Glomerular endothelial cell (primary cell): Measurements from ENCODE around the gene KRTAP10-2. TPM values are rescaled to one million over a fixed set of nuclear protein-coding genes. Genes with fewer than 3 reads are reported as not detected.

Experiments used
- DNase-seq: peaks from one replicate; pipeline ENCODE4 v3.0.0-alpha.2; 2011; ENCODE audit warnings: low read depth, low spot score; ENCODE audit errors: extremely low read depth
- total RNA-seq: library from RNA; depleted of rRNA; stranded (reverse); fragments of >200 nt; gene quantifications from 2 replicates; pipeline ENCODE4 v1.2.3, GENCODE V29; 2015

KRTAP10-2 gene
- total RNA-seq, 1 donor from 2014 or later = not detected

DNA sequence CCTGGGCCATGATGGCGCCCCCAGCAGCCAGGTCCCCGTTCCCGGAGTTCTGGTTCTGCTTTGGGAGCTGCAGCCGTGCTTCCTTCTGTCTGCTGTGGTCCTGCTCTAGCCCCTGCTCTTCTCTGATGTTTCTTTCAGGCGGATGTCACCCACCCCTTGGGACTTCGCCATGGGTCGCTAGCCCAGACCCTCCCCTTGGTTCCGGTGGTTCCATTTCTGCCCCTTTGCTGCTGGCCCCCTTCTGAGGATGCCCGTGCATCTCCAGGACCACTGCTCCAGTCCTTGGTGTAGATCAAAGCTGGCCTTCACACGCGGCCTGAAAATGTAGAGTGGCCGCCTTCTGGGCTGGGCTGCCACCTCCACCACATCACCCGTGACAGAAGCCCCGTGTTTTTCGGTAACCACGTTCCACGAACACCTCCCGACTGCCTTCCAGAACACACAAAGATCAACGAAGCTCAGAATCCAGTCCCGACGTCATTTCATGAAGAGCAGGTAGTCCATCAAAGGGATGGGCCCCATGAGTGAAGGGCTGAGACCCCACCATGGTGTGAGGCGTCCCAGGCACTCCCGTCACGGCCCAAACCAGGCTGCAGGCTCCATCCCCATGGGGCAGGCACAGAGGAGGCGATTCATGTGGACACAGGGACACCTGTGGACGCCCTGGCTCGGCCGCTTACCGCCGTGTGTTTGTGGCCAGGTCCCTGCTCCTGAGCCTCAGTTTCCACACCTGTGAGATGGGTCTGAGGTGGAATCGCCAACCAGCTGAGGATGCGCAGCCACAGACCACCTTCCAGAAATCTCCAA is 35.7 kb downstream of the KRTAP10-2 start:
- no peak for DNase-seq

DNA sequence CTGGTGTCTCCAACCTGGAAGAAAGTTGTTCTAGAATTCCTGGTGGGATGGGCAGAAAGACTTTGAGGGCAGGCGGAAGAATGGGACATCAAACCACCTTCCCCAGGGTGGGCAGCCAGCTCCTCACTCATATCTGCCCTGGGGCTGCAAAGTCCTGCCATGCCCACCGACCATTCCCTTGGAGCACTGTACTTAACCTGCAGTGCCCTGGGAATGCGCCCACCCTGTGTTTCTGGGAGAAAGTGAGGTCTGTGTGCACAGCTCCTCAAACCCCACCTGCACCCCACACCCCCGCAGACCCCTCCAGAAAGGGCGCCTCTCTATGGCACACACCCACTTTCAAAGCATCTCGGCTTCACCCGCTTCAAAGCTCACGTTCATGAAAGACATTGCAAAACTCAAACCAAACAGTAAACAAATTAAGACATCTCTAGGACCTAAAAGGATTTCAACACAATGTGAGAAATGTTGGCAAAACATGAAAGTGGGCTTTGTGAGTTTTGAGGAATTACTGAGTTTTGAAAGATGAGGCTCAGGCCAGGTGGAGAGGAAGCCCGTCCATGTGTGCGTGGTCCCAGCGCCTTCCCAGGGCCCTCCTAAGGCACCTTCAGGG is 36.5 kb downstream of the KRTAP10-2 start:
- no peak for DNase-seq

DNA sequence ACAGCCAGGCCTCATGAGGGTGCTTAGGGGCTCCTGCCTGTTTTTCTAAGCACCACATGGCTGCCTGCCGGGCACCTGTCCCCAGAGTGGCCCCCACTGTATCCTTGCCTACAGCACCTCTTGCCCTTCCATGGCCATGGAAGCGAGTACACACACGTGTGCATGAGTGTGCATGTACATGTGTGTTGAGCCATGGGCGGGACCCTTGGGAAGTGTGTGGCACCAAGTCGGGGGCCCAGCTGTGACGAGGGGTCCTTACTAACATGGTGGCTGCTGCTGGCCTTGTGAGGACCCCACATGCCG is 37.1 kb downstream of the KRTAP10-2 start:
- DNase-seq = no peak

DNA sequence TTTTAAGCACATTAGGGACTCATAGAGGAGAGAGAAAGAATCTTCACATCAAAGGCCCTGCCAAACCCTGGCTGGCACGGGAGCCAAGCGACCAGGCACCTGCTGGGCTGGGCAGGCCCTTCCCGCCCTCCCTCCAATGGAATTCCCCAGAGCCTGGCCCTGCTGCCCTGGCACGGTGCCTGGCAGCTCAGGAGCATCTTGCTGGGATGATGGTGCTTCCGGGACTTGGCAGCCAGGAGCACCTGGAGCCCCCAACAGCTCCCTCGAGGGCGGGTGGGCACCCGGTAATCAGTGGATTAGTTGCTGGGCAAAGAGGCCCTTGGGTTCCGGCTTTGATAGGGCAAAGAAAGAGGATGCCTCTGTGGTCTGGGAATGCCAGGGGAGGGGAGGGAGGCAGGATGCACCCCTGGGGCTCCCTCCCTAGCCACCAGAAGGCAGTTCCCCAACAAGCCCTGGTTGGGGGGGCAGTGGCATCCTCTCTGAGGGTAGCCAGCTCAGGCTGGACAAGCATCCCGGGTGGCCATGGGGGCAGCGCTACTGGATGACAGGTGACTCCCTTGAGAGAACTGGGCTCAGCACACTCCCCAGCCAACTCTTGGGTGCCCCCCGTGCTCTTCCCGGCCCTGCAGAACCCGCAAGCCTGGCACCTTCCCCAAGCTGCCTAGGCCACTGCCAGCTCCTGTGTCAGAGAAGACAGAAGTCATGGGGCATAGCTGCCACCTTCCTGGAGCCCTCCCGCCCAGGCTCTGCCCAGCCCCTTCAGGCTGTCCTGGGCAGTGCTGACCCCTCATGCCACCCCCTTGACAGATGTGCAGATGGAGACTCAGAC is 37.7 kb downstream of the KRTAP10-2 start:
- DNase-seq = no peak

DNA sequence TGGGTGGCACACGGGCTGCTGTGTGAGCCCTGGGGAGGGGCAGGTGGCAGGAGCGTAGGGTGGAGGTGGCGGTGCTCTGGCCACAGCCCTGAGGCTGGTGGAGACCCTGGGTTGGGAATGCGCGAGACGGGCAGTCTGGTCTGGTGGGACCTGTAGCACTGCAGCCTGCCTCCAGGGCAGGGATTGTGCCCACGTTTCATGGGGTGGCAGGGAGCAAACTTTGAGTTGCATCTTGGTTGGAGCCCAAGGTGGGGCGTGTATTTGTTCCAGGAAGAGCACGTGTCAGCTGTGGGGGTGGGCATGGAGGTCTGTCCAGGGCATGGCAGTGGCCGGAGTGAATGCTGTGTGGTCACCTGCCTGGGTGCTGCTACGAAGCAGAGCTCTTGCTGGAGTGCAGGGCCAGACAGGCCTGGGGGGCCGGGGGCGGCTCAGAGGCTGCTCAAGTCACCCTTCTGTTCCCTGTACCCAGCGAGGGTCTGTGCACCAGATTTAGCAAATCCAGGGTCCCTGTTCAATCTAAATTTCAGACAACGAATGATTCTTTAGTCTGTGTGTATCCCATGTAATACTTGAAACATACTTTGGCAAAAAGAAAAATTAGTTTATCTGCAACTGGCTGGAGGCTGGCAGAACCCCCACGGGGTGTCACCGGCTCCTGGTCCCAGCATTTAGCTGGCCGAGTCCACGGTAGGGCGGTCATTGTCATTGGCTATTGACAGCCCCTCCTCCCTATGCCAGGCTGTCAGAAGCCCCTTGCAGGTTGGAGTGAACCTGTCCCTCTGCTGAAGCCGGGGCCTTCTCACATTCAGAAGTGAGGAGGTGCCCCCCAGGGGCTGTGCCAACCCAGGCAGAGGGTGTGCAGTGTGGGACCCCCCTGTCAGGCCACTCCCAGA is 38.6 kb downstream of the KRTAP10-2 start:
- DNase-seq = no peak

DNA sequence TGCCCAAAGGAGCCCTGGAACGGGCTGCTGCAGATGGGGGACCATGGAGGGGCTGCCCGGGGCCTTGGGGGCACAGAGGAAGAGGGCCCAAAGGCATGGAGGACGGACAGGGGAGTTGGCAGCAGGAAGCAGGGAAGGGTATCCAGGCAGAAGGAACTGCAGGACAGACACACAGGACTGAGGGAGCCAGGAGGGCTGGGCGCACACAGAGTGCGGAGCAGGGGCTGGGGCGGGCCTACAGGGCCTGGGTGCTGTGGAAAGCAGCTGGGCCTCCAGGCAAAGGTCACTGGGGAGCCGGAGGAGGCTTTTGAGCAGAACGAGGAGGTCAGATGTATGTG is 39.4 kb downstream of the KRTAP10-2 start:
- no peak for DNase-seq

DNA sequence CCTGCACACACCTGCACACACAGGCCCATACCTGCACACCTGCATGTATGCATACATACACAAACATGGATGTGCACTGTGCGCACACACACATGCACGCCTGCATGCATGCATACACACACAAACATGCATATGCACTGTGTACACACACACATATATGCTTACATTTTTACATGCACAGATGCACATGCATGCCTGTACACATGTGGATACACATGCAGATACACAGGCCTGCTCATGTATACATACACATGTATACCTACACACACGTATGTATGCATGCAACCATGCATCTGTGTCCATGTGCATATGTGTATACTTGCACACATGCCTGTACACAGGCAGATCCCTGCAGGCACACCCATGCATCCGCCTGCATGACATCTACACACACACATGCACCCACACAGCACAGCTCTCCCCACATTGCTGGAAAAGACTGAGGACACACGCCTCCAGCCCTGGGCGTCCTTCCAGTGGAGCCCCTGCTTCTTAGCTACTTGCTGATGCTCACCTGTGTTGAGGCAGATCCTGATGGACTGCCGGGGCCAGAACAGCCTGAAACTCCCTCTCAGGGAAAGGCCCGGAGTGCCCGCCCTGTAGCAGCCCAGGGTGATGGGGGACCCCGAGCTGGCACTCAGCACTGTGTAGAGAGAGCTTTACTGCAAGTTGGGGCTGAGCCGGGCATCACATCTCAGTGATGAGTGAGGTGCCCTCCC is 39.9 kb downstream of the KRTAP10-2 start:
- no peak for DNase-seq

DNA sequence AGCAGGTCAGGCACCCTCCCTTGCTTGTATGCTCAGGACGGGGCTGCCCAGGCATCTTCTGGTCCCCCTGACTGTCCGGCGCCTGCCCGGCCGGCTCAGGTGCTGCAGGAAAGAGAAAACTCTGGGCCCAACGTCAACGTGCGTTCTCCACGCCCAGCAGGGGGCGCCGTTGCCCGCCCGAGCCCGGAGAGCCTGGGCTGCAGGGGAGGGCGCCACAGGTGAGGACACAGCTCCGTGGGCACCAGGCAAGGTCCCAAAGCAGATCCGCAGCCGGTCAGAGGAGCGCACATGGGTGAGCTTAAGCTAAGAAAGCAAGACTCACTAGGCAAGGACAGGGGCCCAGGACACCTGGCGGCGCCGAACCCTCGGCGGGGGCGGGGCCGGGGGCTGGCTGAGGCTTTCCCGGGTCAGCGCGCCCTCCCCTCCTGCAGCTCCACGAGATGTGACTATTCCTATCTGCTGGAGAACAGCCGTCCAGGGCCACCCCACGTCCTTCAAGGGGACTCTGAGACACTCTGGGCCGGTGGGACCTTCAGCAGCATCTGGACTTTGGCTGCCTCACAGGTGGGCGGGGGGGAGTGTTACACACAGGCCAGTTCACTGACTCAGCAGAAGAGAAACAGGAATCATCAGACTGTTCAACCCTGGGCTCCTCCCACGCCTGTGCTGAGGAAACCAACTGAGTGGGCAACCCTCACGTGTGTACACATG is 40.6 kb downstream of the KRTAP10-2 start:
- DNase-seq = no peak

DNA sequence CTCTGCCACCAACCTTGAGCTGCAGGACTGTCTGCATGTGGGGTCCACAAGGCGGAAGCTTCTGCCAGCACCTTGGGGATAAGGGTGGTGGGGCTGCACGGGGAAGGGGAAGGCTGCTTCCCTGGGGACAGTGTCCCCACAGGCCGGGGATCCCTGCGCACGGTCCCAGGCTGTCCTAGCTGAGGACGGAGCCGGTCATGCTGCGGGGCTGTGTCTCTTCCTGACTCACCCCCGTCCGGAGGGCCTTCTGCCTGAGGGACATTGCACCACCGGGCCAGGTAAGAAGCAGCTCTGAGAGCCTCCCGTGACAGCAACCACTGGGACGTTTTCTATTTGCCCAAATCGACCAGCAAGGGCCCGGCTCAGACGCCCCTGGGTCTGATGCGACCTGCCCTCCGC is 41.2 kb downstream of the KRTAP10-2 start:
- no peak for DNase-seq

DNA sequence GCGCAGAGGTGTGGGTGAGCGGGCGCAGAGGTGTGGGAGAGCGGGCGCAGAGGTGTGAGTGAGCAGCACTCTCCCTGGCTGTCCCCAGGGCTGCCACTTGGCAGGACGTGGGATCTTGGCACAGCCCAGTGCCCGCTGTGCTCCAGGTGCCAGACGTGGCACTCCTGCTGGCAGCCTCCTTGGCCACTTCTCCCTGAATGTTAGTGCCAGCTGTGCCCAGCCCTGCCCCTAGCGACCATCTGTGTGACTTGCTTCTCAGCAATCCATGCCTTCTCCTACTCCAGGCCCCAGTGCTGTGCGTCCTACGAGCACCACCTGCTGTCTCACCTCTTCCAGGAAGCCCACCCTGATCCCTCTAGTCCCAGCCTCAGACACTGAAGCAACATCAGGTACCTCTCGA is 41.8 kb downstream of the KRTAP10-2 start:
- no peak for DNase-seq

DNA sequence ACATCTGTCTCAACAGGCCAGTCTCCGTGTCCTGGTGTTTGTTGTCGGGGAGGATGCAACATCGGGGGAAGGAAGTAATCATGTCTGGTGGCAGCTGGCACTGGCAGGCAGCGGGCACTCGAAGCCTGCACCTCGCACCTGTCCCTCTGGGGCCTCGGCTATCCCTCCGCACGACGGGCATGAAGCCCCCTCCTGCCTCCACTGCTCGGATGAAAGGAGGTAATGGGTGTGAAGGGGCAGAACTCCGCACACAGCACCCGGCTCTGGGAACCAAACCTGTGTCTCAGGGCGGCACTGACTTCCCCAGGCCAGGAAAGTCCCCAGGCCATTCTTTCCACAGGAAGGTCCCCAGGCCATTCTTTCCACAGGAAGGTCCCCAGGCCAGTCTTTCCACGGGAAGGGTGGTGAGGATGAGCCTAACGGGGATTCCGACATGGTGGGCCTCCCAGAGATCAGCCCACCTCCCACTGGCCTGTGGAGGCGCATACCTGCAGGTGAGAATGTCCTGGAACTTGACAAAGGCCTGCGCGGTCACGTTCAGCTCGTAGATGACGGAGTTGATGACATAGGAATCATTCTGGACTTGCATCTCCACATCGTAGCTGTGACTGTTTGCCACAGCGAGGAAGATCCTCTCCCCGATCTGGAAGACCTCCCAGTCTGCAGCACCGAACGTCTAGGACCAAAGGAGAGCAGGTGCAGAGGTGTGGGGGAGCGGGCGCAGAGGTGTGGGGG is 42.4 kb downstream of the KRTAP10-2 start:
- DNase-seq = no peak

DNA sequence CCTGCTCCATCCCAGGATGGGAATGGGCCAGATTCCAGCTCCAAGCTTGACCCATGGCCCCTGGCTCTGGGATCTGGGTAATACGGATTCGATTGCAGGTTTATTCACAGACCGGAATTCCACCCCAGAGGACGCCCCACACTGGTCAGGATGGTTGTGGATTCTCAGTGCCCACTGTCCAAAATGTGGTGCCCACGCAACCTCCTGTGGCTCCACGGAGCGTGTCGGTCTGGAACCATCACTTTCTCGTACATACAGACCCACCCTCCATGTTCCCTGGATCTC is 42.9 kb downstream of the KRTAP10-2 start:
- no peak for DNase-seq

DNA sequence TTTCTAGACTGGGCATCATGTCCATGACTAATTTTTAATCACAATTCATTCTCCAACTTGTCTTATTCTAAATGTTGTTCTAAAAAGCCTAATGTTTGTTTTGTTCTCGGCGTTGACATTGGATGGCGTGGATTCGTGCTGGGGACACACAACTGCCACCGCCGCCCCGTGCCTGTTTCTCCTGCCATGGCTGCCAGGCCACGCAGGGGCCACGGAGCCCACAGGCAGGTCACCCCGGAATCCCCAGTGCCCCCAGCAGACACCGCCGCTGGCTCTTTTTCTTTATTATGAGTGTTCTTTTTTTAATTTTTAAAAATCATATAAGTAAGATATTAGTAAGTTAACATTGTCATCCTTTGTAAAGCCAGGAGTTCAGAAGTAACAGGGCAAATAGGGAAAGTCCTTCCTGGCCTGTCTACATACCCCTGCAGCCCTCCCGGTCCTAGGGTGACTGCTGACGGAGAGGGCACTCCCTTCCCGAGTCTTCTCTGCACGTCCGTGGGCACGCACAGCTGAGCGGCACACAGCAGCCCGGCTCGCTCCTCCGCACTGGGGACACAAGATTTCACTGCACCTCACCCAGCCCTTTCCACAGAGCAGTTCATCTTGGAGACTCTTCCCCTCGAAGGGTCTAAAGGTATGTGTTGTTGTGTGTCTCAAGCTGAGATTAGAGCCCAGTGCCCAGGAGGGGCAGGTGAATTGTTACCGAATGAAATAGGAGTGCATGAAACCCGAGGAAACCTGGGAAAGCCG is 43.5 kb downstream of the KRTAP10-2 start:
- no peak for DNase-seq

DNA sequence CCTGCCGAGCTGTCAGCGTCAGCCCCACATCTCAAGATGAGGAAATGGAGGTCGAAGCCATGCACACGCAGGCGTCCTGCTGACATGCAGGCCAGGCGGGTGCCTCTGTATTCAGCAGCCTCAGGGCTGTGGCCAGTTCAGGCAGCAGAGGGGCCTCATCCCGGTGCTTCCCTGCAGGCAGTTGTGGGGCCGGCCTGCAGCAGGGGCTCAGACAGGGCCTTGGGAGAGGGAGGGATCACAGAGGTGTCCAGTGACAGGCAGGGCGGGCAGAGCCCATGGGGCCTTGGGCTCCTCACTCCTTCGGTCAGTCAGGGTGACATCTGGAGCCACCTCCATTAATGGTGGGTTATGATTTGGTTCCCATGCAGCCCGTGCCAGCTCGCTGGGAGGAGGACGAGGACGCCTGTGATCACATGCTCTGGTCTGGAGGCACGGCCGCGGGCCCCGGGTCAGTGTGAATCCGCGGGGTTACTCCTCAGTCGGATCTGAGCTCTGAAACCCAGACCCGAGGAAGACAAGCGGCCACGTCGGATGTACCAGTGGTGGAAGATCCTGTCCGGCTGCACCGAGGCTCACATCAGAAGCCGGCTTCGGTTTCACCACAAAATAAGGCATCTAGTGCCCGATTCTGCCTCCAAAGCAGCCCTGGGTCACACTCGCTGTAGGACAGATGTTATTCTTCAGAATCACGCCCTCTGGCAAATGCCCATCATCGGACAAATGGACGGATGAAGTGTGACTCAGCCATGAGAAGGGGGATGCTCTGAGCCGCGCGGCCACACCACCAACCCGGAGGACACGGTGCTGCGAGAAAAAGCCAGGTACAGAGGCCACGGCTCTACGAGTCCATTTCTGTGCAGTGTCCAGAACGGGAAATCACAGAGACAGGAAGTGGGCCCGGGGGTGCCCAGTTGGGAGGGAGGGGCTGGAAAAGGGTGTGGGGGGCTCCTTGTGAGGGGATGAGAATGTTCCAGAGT is 44.7 kb downstream of the KRTAP10-2 start:
- no peak for DNase-seq

DNA sequence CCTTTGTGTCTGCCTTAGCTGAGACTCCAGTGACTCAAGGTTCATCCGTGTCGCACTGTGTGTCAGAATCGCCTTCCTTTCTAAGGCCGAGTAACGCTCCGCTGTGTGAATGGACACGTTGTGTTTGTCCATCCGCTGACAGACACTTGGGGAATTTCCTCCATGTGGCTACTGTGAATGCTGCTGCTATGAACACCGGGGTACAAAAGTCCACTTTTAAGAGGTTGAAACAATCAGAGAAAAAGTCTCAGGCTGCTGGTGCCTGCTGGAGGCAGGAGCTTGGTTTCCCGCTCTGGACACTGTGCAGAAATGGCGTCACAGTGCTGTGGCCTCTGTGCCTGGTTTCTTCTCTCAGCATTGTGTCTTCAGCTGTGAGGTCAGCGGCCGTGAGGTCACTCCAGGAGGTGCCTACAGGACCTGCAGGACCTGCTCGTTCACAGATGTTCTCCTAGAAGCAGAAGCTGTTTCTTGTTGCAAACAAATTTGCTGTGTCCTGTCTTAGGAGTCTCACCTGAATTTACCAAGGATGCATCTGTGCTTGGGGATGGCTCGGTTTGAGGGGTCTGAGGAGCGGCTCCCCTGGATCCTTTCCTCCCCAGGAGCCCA is 45.5 kb downstream of the KRTAP10-2 start:
- DNase-seq = no peak

DNA sequence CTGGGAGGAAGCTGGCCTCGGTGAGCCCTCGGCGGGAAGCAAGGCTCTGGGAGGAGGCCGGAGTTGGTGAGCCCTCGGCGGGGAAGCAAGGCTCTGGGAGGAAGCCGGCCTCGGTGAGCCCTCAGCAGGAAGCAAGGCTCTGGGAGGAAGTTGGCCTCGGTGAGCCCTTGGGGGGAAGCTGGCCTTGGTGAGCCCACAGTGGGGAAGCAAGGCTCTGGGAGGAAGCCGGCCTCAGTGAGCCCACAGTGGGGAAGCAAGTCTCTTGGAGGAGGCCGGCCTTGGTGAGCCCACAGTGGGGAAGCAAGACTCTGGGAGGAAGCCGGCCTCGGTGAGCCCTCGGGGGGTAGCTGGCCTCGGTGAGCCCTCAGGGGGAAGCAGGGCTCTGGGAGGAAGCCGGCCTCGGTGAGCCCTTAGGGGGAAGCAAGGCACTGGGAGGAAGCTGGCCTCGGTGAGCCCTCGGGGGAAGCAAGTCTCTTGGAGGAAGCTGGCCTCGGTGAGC is 47.4 kb downstream of the KRTAP10-2 start:
- no peak for DNase-seq
